GM12864 (cell line): ENCODE measurements around the gene CDH23.

ENCODE experiments used
- DNase-seq: peaks from one replicate; pipeline ENCODE4 v3.0.0-alpha.2; 2011; ENCODE audit warnings: low read depth
- H3K4me3 ChIP-seq: 2 replicates; pipeline ENCODE4 v1.5.1; 2011; ENCODE audit warnings: mild to moderate bottlenecking, low read depth, low read length, control low read depth
- CTCF ChIP-seq: IDR thresholded peaks from 2 replicates; pipeline ENCODE4 v1.5.1; 2011; ENCODE audit warnings: low read depth, mild to moderate bottlenecking, moderate library complexity, low read length, control low read depth, inconsistent platforms; ENCODE audit errors: missing control alignments

The CDH23 gene

GRCh38 chr10:71714031-71714410 is 317.3 kb downstream of the CDH23 start:
- H3K4me3 ChIP-seq, result no peak overlapping the region
- no peak for TF ChIP-seq CTCF

GRCh38 chr10:71714592-71714991 is 317.9 kb downstream of the CDH23 start:
- DNase-seq, result no peak
- no peak for TF ChIP-seq CTCF
- H3K4me3 ChIP-seq, result no peak overlapping the region

More at GRCh38 chr10:71714031-71714410, 317.3 kb downstream of the CDH23 start:
- no peak for DNase-seq

- no peak for DNase-seq
- no peak for TF ChIP-seq CTCF
- no peak overlapping the region for H3K4me3 ChIP-seq
Observed at GRCh38 chr10:71715026-71715425, 318.3 kb downstream of the CDH23 start.

GRCh38 chr10:71715860-71716259 is 319.1 kb downstream of the CDH23 start:
- H3K4me3 ChIP-seq, result no peak overlapping the region
- TF ChIP-seq CTCF, result no peak
- DNase-seq, result no peak

- no peak overlapping the region for H3K4me3 ChIP-seq
- DNase-seq, result no peak
- TF ChIP-seq CTCF, result no peak
Observed at GRCh38 chr10:71716426-71716825, 319.7 kb downstream of the CDH23 start.

- no peak for TF ChIP-seq CTCF
- DNase-seq, result no peak
- no peak overlapping the region for H3K4me3 ChIP-seq
Observed at GRCh38 chr10:71717056-71717455, 320.3 kb downstream of the CDH23 start.

GRCh38 chr10:71717551-71717951 is 320.8 kb downstream of the CDH23 start:
- H3K4me3 ChIP-seq, result no peak overlapping the region
- DNase-seq, result no peak
- no peak for TF ChIP-seq CTCF
